HepG2 (cell line): ENCODE data around the gene IL1RAPL1. TPM values are rescaled to one million over a fixed set of nuclear protein-coding genes. Genes with fewer than 3 reads are reported as not detected.

Experiments
- ATAC-seq: fragments of 200-7000 bp; cut with Tn5 transposase; 3 replicates; pipeline ENCODE4 v1.9.1; 2020; ENCODE audit warnings: mild to moderate bottlenecking, moderate library complexity
- BruUV-seq: library from RNA; stranded (reverse); fragments of 400-500 nt; replicated peaks from 2 replicates; lab custom pipeline; 2021; lab: Mats Ljungman, UMichigan
- CTCF ChIA-PET: fragments of 300-600 bp; formaldehyde crosslinking; extraction: SDS; loops from one replicate; lab custom pipeline; 2021; ENCODE audit warnings: low total read pairs, inconsistent platforms, low intra/inter-chr PET ratio; lab: Yijun Ruan, JAX
- POLR2A ChIA-PET: fragments of 350-600 bp; sonication (Branson Sonifier 250); formaldehyde crosslinking; loops from one replicate; lab custom pipeline; 2020; ENCODE audit warnings: antibody characterized with exemption, inconsistent platforms; lab: Yijun Ruan, JAX
- DNase-seq: peaks from one replicate; pipeline ENCODE4 v3.0.0-alpha.2; 2015; ENCODE audit warnings: low spot score
- FAIRE-seq: peaks from 3 replicates; lab custom pipeline; 2011; peaks lifted over from hg19 to GRCh38; lab: Jason Lieb, UNC
- H2AFZ ChIP-seq: one replicate; pipeline ENCODE4 v1.6.1; 2011; ENCODE audit warnings: low read length, inconsistent platforms
- H3K27ac ChIP-seq: fragments of 300-600 bp; 3 replicates; pipeline ENCODE4 v1.8.0; 2011; ENCODE audit warnings: mixed run types, mild to moderate bottlenecking, mixed read lengths, low read length, inconsistent platforms; ENCODE audit not compliant: insufficient read depth; ENCODE audit errors: extremely low read length
- H3K27me3 ChIP-seq, 2 experiments: fragments of 200-600 bp in 1 of 2; 2 replicates in 1 of 2; 3 replicates in 1 of 2; pipeline versions ENCODE4 v1.6.0 to v1.8.0; 2011; ENCODE audit warnings: low read length in 2 of 2, mild to moderate bottlenecking in 2 of 2, moderate library complexity in 2 of 2, inconsistent platforms in 1 of 2; ENCODE audit not compliant: insufficient read depth in 2 of 2, control insufficient read depth in 1 of 2
- H3K36me3 ChIP-seq, 2 experiments: fragments of 200-600 bp in 1 of 2; replicated peaks in 1 of 2; 2 replicates in 1 of 2; 3 replicates in 1 of 2; pipeline versions ENCODE4 v1.5.1 to v1.8.0; 2011; ENCODE audit warnings: low read length in 2 of 2, inconsistent platforms in 1 of 2; ENCODE audit not compliant: insufficient read depth in 2 of 2, control insufficient read depth in 1 of 2
- H3K4me1 ChIP-seq: 2 replicates; pipeline ENCODE4 v1.5.1; 2012; ENCODE audit warnings: low read length, inconsistent platforms; ENCODE audit not compliant: insufficient read depth
- H3K4me2 ChIP-seq: 2 replicates; pipeline ENCODE4 v1.6.0; 2011; ENCODE audit warnings: low read depth, low read length, inconsistent platforms
- H3K4me3 ChIP-seq, 3 experiments: fragments of 200-600 bp in 1 of 3; sonication (generic), shearing (Covaris generic) in 1 of 3; replicated peaks in 1 of 3; 2 replicates each; pipeline ENCODE4 v1.5.1; 2011 to 2016; ENCODE audit warnings: low read length in 3 of 3, inconsistent platforms in 2 of 3, low read depth in 2 of 3, mild to moderate bottlenecking in 2 of 3, control low read depth in 1 of 3, mixed read lengths in 1 of 3; ENCODE audit not compliant: insufficient read depth in 1 of 3
- H3K79me2 ChIP-seq: one replicate; pipeline ENCODE4 v1.6.1; 2011; ENCODE audit warnings: low read length, inconsistent platforms; ENCODE audit not compliant: insufficient read depth
- H3K9ac ChIP-seq: 2 replicates; pipeline ENCODE4 v1.6.0; 2011; ENCODE audit warnings: mild to moderate bottlenecking, low read depth, low read length, inconsistent platforms; ENCODE audit not compliant: insufficient read depth
- H3K9me3 ChIP-seq: 2 replicates; pipeline ENCODE4 v1.5.1; 2012; ENCODE audit warnings: mild to moderate bottlenecking, low read length
- H4K20me1 ChIP-seq: 2 replicates; pipeline ENCODE4 v1.6.0; 2011; ENCODE audit warnings: inconsistent platforms, mild to moderate bottlenecking, low read length, moderate library complexity; ENCODE audit not compliant: insufficient read depth
- BORCS8-MEF2B ChIP-seq: sonication (generic); formaldehyde crosslinking; IDR thresholded peaks from 2 replicates; pipeline ENCODE4 v1.8.0; 2022; ENCODE audit warnings: mild to moderate bottlenecking, missing genetic modification reagents
- CSRNP1 ChIP-seq: sonication (generic); formaldehyde crosslinking; IDR thresholded peaks from 2 replicates; pipeline ENCODE4 v1.8.1; 2023; ENCODE audit warnings: mild to moderate bottlenecking, missing genetic modification reagents
- ETS1 ChIP-seq: sonication (generic); formaldehyde crosslinking; IDR thresholded peaks from 2 replicates; pipeline ENCODE4 v1.4.0; 2020; ENCODE audit warnings: missing genetic modification reagents
- FOXP1 ChIP-seq, 2 experiments: fragments of 450-650 bp in 1 of 2; IDR thresholded peaks; 2 replicates each; pipeline ENCODE4 v1.6.1; 2017 to 2018; ENCODE audit warnings: antibody characterized with exemption in 1 of 2
- KMT2B ChIP-seq: IDR thresholded peaks from 2 replicates; pipeline ENCODE4 v1.6.1; 2016; ENCODE audit warnings: missing genetic modification reagents, missing compliant biosample characterization
- MXD4 ChIP-seq: IDR thresholded peaks from 2 replicates; pipeline ENCODE4 v1.6.1; 2016; ENCODE audit warnings: mild to moderate bottlenecking, missing biosample characterization, missing genetic modification reagents
- NPAS2 ChIP-seq: sonication (generic); formaldehyde crosslinking; IDR thresholded peaks from 2 replicates; pipeline ENCODE4 v1.8.0; 2022; ENCODE audit warnings: mild to moderate bottlenecking, missing genetic modification reagents, borderline replicate concordance
- POGZ ChIP-seq: sonication (generic); formaldehyde crosslinking; IDR thresholded peaks from 2 replicates; pipeline ENCODE4 v1.4.0; 2020; ENCODE audit warnings: mild to moderate bottlenecking, missing genetic modification reagents
- PPARG ChIP-seq: conservative IDR thresholded peaks from 2 replicates; pipeline ENCODE4 v1.6.1; 2016; ENCODE audit warnings: missing biosample characterization, missing genetic modification reagents
- PREB ChIP-seq: sonication (generic); formaldehyde crosslinking; IDR thresholded peaks from 2 replicates; pipeline ENCODE4 v1.4.0; 2020; ENCODE audit warnings: missing genetic modification reagents
- RFX3 ChIP-seq: IDR thresholded peaks from 2 replicates; pipeline ENCODE4 v1.6.1; 2016; ENCODE audit warnings: missing biosample characterization, missing genetic modification reagents
- SMC3 ChIP-seq: IDR thresholded peaks from 2 replicates; pipeline ENCODE4 v1.6.1; 2011; ENCODE audit warnings: low read length, improper control_type of control experiment
- SOX6 ChIP-seq, 2 experiments: fragments of 450-650 bp in 1 of 2; sonication (generic) in 1 of 2; formaldehyde crosslinking in 1 of 2; IDR thresholded peaks; 2 replicates each; pipeline versions ENCODE4 v1.4.0 to v1.6.1; 2017 to 2020; ENCODE audit warnings: antibody characterized with exemption in 1 of 2, mild to moderate bottlenecking in 1 of 2, missing genetic modification reagents in 1 of 2
- SUZ12 ChIP-seq: fragments of 150-350 bp; IDR thresholded peaks from 2 replicates; pipeline ENCODE4 v1.6.1; 2014; ENCODE audit warnings: low read depth, low read length
- TFAP4 ChIP-seq: sonication (generic); IDR thresholded peaks from 2 replicates; pipeline ENCODE4 v1.6.1; 2016; ENCODE audit warnings: low read depth, borderline replicate concordance
- ZFP1 ChIP-seq: IDR thresholded peaks from 2 replicates; pipeline ENCODE4 v1.6.1; 2016
- ZNF337 ChIP-seq: sonication (generic); formaldehyde crosslinking; IDR thresholded peaks from 2 replicates; pipeline ENCODE4 v1.5.1; 2020; ENCODE audit warnings: missing genetic modification reagents, low read depth, mild to moderate bottlenecking, borderline replicate concordance
- WGBS: methylation state at CpG from one replicate; pipeline ENCODE4 v1.1.6; 2017; ENCODE audit warnings: low lambda C conversion rate; 5-methylcytosine and 5-hydroxymethylcytosine counted together
- in situ Hi-C: cut with HindIII; loops from 2 replicates; pipeline ENCODE4 v1.10.0; 2017; ENCODE audit warnings: low pct_unique_long_range_greater_than_20kb; ENCODE audit not compliant: extremely low pct_ligation_motif_present
- intact Hi-C: fragments of 100-400 bp; cut with micrococcal nuclease; formaldehyde crosslinking; loops from one replicate; pipeline ENCODE4 v1.10.0; 2022; ENCODE audit not compliant: unreplicated experiment
- polyA plus RNA-seq, 8 experiments: library from polyadenylated mRNA; depleted of rRNA in 3 of 8; stranded (reverse) in 7 of 8; unstranded in 1 of 8; fragments of >200 nt; fragmentation: Illumina TruSeq in 4 of 8; extraction: Trizol in 4 of 8; gene quantifications; 2 replicates each; pipeline versions ENCODE4 v1.2.1 to v1.2.3, GENCODE V29; 2011 to 2016; ENCODE audit warnings: low read depth in 4 of 8, missing spikeins in 1 of 8, mixed read lengths in 1 of 8; ENCODE audit not compliant: insufficient read depth in 1 of 8
- total RNA-seq, 5 experiments: library from RNA; depleted of rRNA; stranded (reverse); fragments of >200 nt; fragmentation: Illumina TruSeq; extraction: Trizol; gene quantifications; 2 replicates each; pipeline ENCODE4 v1.2.3, GENCODE V29; 2016; ENCODE audit warnings: low read depth in 1 of 5
- TF ChIP-seq, protein P1 (sequence below): fragments of 450-650 bp; IDR thresholded peaks from 2 replicates; pipeline ENCODE4 v1.6.1; 2016

The IL1RAPL1 gene
- total and polyA plus RNA-seq, 2 of the 13 experiments (the other 11 are each of a cell fraction or from before 2014, with no cell fraction given) = 0.04 TPM; not detected in 1

DNA sequence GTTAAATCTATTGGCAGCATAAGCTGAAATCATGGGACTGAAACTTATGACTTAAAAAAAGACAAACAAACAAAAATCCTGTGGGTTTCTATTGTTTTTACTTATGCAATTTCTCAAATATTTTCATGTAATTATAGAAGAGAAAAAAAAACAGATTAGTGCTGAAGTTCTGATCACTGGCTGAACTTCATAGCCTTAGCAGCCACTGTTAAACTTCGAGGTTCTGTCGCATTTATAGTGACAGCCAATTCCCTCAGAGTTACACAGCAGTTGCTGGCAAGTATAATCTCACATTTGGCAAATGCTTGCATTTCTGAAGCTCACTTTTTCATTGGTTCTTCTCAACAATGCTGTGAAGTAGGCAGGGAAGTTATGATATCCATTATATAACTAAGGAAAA lies 879.2 kb downstream of the IL1RAPL1 start:
- H3K4me1 ChIP-seq = no peaks in the 10 kb centered on the region
- 0% methylated on average over 2 of the region's 2 CpGs for whole genome bisulfite sequencing
- CTCF ChIA-PET = no interaction called here
- no peak overlapping the region for H3K9ac ChIP-seq
- H3K36me3 ChIP-seq = no peaks in the 10 kb centered on the region
- no peak overlapping the region for H3K27ac ChIP-seq
- no peak overlapping the region for H3K4me3 ChIP-seq
- H4K20me1 ChIP-seq = no peaks in the 10 kb centered on the region
- intact Hi-C loops = no loop called here
- ATAC-seq (no peak), FAIRE-seq (no peak), DNase-seq (no peak)
- no TSS peak for BruUV-seq
- no peaks in the 10 kb centered on the region for H3K27me3 ChIP-seq
- in situ Hi-C loops = no loop called here
- H2AFZ ChIP-seq = no peak overlapping the region
- H3K79me2 ChIP-seq = no peaks in the 10 kb centered on the region
- no peak for TF ChIP-seq POGZ (CRISPR knock-in tag)
- no peak for TF ChIP-seq ETS1 (CRISPR knock-in tag)
- TF ChIP-seq TFAP4 = no peak
- TF ChIP-seq PREB (CRISPR knock-in tag) = no peak
- TF ChIP-seq SOX6 (IDR thresholded peaks at IDR 0.05) = no peak
- TF ChIP-seq SOX6 (CRISPR knock-in tag; IDR thresholded peaks at IDR 0.05) = no peak
- no peak for TF ChIP-seq RFX3 (CRISPR knock-in tag)
- no peak for TF ChIP-seq NPAS2
- no peak for TF ChIP-seq CSRNP1
- TF ChIP-seq KMT2B = no peak
- TF ChIP-seq, protein P1, sequence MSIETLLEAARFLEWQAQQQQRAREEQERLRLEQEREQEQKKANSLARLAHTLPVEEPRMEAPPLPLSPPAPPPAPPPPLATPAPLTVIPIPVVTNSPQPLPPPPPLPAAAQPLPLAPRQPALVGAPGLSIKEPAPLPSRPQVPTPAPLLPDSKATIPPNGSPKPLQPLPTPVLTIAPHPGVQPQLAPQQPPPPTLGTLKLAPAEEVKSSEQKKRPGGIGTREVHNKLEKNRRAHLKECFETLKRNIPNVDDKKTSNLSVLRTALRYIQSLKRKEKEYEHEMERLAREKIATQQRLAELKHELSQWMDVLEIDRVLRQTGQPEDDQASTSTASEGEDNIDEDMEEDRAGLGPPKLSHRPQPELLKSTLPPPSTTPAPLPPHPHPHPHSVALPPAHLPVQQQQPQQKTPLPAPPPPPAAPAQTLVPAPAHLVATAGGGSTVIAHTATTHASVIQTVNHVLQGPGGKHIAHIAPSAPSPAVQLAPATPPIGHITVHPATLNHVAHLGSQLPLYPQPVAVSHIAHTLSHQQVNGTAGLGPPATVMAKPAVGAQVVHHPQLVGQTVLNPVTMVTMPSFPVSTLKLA = no peak
- TF ChIP-seq PPARG (CRISPR knock-in tag) = no peak
- no peak for TF ChIP-seq SUZ12
- no peak for TF ChIP-seq ZFP1 (CRISPR knock-in tag)
- TF ChIP-seq BORCS8-MEF2B (CRISPR knock-in tag) = no peak
- no peak for TF ChIP-seq ZNF337 (CRISPR knock-in tag)
- TF ChIP-seq MXD4 (CRISPR knock-in tag) = no peak
- no peak for TF ChIP-seq FOXP1 (IDR thresholded peaks at IDR 0.05)
- TF ChIP-seq FOXP1 (CRISPR knock-in tag; IDR thresholded peaks at IDR 0.05) = no peak
- TF ChIP-seq SMC3 = no peak
- H3K4me2 ChIP-seq = no peak overlapping the region
- no peaks in the 10 kb centered on the region for H3K9me3 ChIP-seq
- POLR2A ChIA-PET = no interaction called here
